ENCODE measurements around the gene MFSD11. TPM values are rescaled to one million over a fixed set of nuclear protein-coding genes. Genes with fewer than 3 reads are reported as not detected.

The MFSD11 gene
- total RNA-seq, 1 experiment from 2014 or later, result 24.9 TPM

MicroRNAs within 50 kb of the gene (microRNA counts, 767-probe panel; counts per million panel counts)
- microRNA hsa-miR-636, result not detected

Small RNAs within 50 kb of the gene (microRNA-seq; reads per million reads assigned to microRNA genes)
- gene MIR636 (ENCODE audit: borderline number of aligned reads), result 2.8 reads per million

Other genes starting within 250 kb of the MFSD11 start
- gene RHBDF2, start 236.7 kb upstream of the MFSD11 start, total RNA-seq (2021; ENCODE audit: unreplicated experiment), result 61.1 TPM
- gene CYGB, start 200.4 kb upstream of the MFSD11 start, total RNA-seq (2021; ENCODE audit: unreplicated experiment), result 0.66 TPM
- gene PRCD, start 198.1 kb upstream of the MFSD11 start, total RNA-seq (2021; ENCODE audit: unreplicated experiment), result not detected
- 14.7 TPM for gene ST6GALNAC2, start 152.3 kb upstream of the MFSD11 start, total RNA-seq (2021; ENCODE audit: unreplicated experiment)
- not detected for gene ST6GALNAC1, start 94.4 kb upstream of the MFSD11 start, total RNA-seq (2021; ENCODE audit: unreplicated experiment)
- gene MXRA7, start 27.2 kb upstream of the MFSD11 start, total RNA-seq (2021; ENCODE audit: unreplicated experiment), result 57.1 TPM
- 47.6 TPM for gene JMJD6, start 11.5 kb upstream of the MFSD11 start, total RNA-seq (2021; ENCODE audit: unreplicated experiment)
- gene METTL23, start 11.3 kb upstream of the MFSD11 start, total RNA-seq (2021; ENCODE audit: unreplicated experiment), result 57.8 TPM
- 422 TPM for gene SRSF2, start 788 bp upstream of the MFSD11 start, total RNA-seq (2021; ENCODE audit: unreplicated experiment)
- gene MGAT5B, start 130.3 kb downstream of the MFSD11 start, total RNA-seq (2021; ENCODE audit: unreplicated experiment), result 4.4 TPM

Measured in HCT116 (cell line).